GM23248 (cell line): Measurements from ENCODE around the gene MAMDC4. TPM values are rescaled to one million over a fixed set of nuclear protein-coding genes. Genes with fewer than 3 reads are reported as not detected.

Source experiments
- DNase-seq: peaks from one replicate; pipeline ENCODE4 v3.0.0-alpha.2; 2015
- H2AFZ ChIP-seq: fragments of 200-600 bp; sonication (generic); 2 replicates; pipeline ENCODE4 v1.6.1; 2016; ENCODE audit warnings: antibody characterized with exemption
- H3F3A ChIP-seq: fragments of 200-600 bp; sonication (generic); 2 replicates; pipeline ENCODE4 v1.6.1; 2016; ENCODE audit warnings: mild to moderate bottlenecking, antibody characterized with exemption, mixed run types; ENCODE audit not compliant: insufficient read depth
- H3K27ac ChIP-seq: fragments of 200-600 bp; sonication (generic); 2 replicates; pipeline ENCODE4 v1.5.1; 2016; ENCODE audit warnings: mild to moderate bottlenecking
- H3K27me3 ChIP-seq: fragments of 200-600 bp; sonication (generic); replicated peaks from 2 replicates; pipeline ENCODE4 v1.6.1; 2016; ENCODE audit warnings: mild to moderate bottlenecking; ENCODE audit not compliant: insufficient read depth
- H3K36me3 ChIP-seq: fragments of 200-600 bp; sonication (generic); 2 replicates; pipeline ENCODE4 v1.6.1; 2016; ENCODE audit warnings: low read depth, mild to moderate bottlenecking
- H3K4me1 ChIP-seq: fragments of 200-600 bp; sonication (generic); 2 replicates; pipeline ENCODE4 v1.6.1; 2016; ENCODE audit warnings: mild to moderate bottlenecking; ENCODE audit not compliant: insufficient read depth
- H3K4me2 ChIP-seq: fragments of 200-600 bp; sonication (generic); one replicate; pipeline ENCODE4 v1.6.1; 2016; ENCODE audit warnings: mild to moderate bottlenecking; ENCODE audit not compliant: unreplicated experiment
- H3K4me3 ChIP-seq: fragments of 200-600 bp; sonication (generic); 2 replicates; pipeline ENCODE4 v1.5.1; 2016; ENCODE audit warnings: mild to moderate bottlenecking
- H3K79me2 ChIP-seq: fragments of 200-600 bp; sonication (generic); 2 replicates; pipeline ENCODE4 v1.6.1; 2016; ENCODE audit warnings: mild to moderate bottlenecking; ENCODE audit not compliant: insufficient read depth
- H3K9ac ChIP-seq: fragments of 200-600 bp; sonication (generic); 2 replicates; pipeline ENCODE4 v1.6.1; 2016; ENCODE audit warnings: mild to moderate bottlenecking
- H3K9me2 ChIP-seq: fragments of 200-600 bp; sonication (generic); 2 replicates; pipeline ENCODE4 v1.6.1; 2016; ENCODE audit warnings: mixed run types, mild to moderate bottlenecking, moderate library complexity; ENCODE audit not compliant: insufficient read depth
- H3K9me3 ChIP-seq: fragments of 200-600 bp; sonication (generic); one replicate; pipeline ENCODE4 v1.6.1; 2017; ENCODE audit warnings: low read depth
- H4K20me1 ChIP-seq: fragments of 200-600 bp; sonication (generic); 2 replicates; pipeline ENCODE4 v1.6.0; 2016; ENCODE audit not compliant: insufficient read depth
- EZH2 ChIP-seq: fragments of 200-600 bp; sonication (generic); IDR thresholded peaks from 2 replicates; pipeline ENCODE4 v1.6.1; 2018; ENCODE audit warnings: antibody characterized with exemption, mild to moderate bottlenecking; ENCODE audit not compliant: insufficient read depth, poor library complexity, severe bottlenecking
- EZH2phosphoT487 ChIP-seq: fragments of 200-600 bp; sonication (generic); IDR thresholded peaks from 2 replicates; pipeline ENCODE4 v1.6.1; 2018; ENCODE audit warnings: antibody characterized with exemption, moderate library complexity, mild to moderate bottlenecking, low read depth; ENCODE audit not compliant: insufficient read depth
- WGBS, 2 experiments: methylation state at CpG; one replicate each; pipeline ENCODE4 v1.1.6; 2015 to 2017; ENCODE audit warnings: low lambda C conversion rate in 2 of 2, low coverage in 1 of 2; ENCODE audit errors: missing lambda C conversion rate in 2 of 2; 5-methylcytosine and 5-hydroxymethylcytosine counted together
- in situ Hi-C: fragments of 300-500 bp; cut with MboI; formaldehyde crosslinking; loops from 2 replicates; pipeline ENCODE4 v1.15.0; 2020
- polyA plus RNA-seq: library from polyadenylated mRNA; unstranded; fragments of >200 nt; fragmentation: Nextera tagmentation; extraction: Ambion mirVana; gene quantifications from 2 replicates; pipeline ENCODE4 v1.2.1, GENCODE V29; 2016
- total RNA-seq: library from RNA; depleted of rRNA; stranded (reverse); fragments of >200 nt; shearing (Covaris generic); gene quantifications from 2 replicates; pipeline ENCODE4 v1.2.3, GENCODE V29; 2014

The MAMDC4 gene
- total and polyA plus RNA-seq, 2 experiments from 2014 or later, result 0.35 to 2.3 TPM

DNA sequence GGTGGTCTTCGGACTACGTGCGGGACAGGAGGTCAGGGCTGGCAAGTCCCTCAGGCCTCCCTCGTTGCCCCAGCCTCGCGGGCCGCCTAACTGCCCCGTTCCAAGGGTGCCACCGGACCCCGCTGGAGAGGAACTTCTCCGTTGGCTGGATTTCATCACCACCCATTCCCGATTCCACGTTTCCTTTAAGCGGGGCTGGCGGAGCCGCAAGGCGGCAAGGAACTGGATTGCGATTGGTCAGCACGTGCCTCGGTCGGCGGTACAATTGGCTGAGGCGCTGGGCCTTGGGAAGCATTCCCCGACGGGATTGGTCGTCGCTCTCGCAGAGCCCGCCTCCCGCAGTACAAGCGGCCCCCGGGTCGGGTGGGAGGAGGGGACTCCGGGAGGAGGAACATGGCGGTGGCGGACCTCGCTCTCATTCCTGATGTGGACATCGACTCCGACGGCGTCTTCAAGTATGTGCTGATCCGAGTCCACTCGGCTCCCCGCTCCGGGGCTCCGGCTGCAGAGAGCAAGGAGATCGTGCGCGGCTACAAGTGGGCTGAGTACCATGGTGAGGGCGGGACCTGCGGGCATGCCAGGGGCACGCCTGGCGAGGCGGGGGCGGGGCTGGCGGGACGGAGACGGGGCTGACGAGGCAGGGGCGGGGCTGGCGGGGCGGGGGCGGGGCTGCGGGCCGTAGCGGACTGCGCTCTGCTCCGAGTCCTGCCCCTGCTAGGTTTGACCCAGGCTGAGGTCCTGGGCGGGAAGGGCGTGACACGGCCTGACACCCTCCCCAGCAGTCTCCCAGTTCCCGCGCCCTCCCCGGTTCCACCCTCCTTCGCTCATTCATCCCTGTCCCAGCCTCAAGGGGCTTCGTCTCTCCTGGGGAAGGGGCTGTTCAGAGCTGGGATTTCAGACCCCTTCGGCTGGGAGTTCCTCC is 2.8 kb upstream of the MAMDC4 start, which contains the start of gene PHPT1:
PHPT1 (plus strand) TSS at position 372 of the 922 bp plus-strand sequence; CDS start at position 394, 22 bp downstream.
- no peaks in the 10 kb centered on the region for H3K9me3 ChIP-seq
- H3K36me3 ChIP-seq, result no peaks in the 10 kb centered on the region
- TF ChIP-seq EZH2phosphoT487, result no peak
- no peak for TF ChIP-seq EZH2
- in situ Hi-C loops, result no loop called here
- H4K20me1 ChIP-seq, result no peaks in the 10 kb centered on the region
- peak within 1 kb of the TSS; percentile 62; the same call in 1 of the 2 replicates for H2AFZ ChIP-seq
- 1% methylated on average over 33 to 77 of the region's 77 CpGs for WGBS, 2 experiments
- no peaks in the 10 kb centered on the region for H3K9me2 ChIP-seq
- peak within 1 kb of the TSS; percentile 83 for H3K9ac ChIP-seq
- DNase-seq, result peak; percentile 100
- H3K27me3 ChIP-seq, result 0 out of 2 replicates have a peak, but pooled peaks cover 3% of the 10 kb centered on the region
- no peaks in the 10 kb centered on the region for H3F3A ChIP-seq
- peak within 1 kb of the TSS; percentile 89 for H3K4me2 ChIP-seq
- no peaks in the 10 kb centered on the region for H3K4me1 ChIP-seq
- H3K27ac ChIP-seq, result peak within 1 kb of the TSS; percentile 82
- H3K79me2 ChIP-seq, result peaks cover 7% of the 10 kb centered on the region; the same call in 1 of the 2 replicates
- H3K4me3 ChIP-seq, result peak within 1 kb of the TSS; percentile 84

DNA sequence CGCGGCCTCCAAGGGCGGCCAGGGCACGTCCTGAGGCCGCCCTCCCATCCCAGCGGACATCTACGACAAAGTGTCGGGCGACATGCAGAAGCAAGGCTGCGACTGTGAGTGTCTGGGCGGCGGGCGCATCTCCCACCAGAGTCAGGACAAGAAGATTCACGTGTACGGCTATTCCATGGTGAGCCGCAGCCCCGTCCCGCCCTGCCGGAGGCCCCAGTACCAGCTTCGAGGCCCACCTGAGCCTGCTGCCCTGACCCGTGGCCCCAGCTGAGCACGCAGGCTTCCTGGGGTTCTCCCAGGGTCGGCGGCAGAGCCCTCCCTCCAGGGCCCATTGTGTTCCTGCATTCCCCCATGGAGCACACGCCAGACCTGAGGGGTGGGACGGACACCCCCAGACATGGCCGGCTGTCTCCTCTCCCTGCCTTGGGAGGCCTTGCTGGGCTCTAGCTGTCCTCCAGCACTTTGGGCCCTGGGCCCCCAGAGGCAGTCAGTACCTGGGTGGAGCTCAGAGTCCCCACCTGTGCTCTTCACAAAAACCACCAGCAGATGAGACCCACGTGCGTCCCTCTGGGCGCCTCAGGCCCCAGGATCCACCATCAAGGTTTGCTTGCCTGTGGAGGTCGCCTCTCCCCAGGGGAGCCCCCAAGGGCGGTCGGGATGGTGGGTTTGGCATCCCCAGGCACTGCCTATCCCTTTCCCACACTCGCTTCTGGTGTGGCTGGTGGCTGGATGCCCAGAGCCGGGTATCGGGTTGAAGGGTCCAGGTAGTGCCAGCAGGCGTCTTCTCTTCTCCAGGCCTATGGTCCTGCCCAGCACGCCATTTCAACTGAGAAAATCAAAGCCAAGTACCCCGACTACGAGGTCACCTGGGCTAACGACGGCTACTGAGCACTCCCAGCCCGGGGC is 1.9 kb upstream of the MAMDC4 start:
- H3K36me3 ChIP-seq, result no peaks in the 10 kb centered on the region
- peaks cover 7% of the 10 kb centered on the region; the same call in 1 of the 2 replicates for H3K79me2 ChIP-seq
- 43 to 46% methylated on average over 40 to 41 of the region's 43 CpGs for WGBS, 2 experiments
- no peak overlapping the region for H2AFZ ChIP-seq
- H3K27ac ChIP-seq, result peak overlapping the region; percentile 19; the same call in 1 of the 2 replicates
- no peaks in the 10 kb centered on the region for H3K4me1 ChIP-seq
- H3K4me2 ChIP-seq, result peak overlapping the region; percentile 89
- no peaks in the 10 kb centered on the region for H3F3A ChIP-seq
- H3K9ac ChIP-seq, result peak overlapping the region; percentile 83
- H3K9me3 ChIP-seq, result no peaks in the 10 kb centered on the region
- no peak for DNase-seq
- no peaks in the 10 kb centered on the region for H4K20me1 ChIP-seq
- peak overlapping the region; percentile 84 for H3K4me3 ChIP-seq
- 0 out of 2 replicates have a peak, but pooled peaks cover under 1% of the 10 kb centered on the region for H3K27me3 ChIP-seq
- in situ Hi-C loops, result no loop called here
- H3K9me2 ChIP-seq, result no peaks in the 10 kb centered on the region
- TF ChIP-seq EZH2, result no peak
- no peak for TF ChIP-seq EZH2phosphoT487

DNA sequence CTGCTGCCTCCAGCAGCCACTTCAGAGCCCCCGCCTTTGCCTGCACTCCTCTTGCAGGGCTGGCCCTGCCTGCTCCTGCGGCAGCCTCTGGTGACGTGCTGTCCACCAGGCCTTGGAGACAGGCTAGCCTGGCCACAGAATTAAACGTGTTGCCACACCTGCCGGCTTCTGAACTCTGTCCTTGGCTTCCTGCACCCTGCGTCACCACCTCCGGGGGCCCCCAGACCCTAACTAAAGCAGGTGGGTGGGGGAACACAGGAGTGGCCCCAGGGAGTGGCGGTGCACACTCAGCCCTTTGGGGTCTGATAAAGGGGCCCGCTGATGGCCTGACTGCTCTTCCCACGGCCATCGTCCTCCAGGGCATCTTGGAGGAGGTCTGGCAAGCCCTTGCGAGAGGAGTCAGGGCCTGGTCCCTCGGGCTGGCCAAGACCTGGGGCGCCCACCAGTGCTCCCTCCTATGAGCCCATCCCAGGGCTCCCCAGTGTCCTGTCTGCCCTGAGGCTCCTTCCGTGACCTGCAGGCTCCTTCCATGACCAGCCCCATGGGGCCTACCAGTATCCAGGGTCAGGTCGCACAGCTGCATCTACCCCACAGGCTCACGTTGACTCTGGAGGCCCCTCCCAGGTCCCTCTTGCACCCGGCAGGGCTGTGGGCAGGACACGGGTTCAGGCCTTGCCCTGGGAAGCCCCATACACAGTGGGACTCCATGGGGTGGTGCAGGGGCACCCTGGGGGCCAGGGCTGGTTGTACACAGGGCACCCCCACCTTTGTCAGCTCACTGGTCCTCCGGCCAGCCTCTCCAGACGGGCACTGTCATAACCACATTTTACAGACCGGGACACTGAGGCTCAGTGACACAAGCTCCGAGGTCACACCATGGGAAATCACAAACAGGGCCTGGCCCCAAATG is 1.0 kb upstream of the MAMDC4 start:
- WGBS, 2 experiments, result 76 to 79% methylated on average over 23 of the region's 23 CpGs
- Histone ChIP-seq H4K20me1 (no peaks in the 10 kb centered on the region), H3K4me3 (no peak overlapping the region)

More for the DNA sequence above, 1.0 kb upstream of the MAMDC4 start:
- no peaks in the 10 kb centered on the region for H3K27me3 ChIP-seq
- H3K27ac ChIP-seq, result no peak overlapping the region
- no peak for DNase-seq
- no peaks in the 10 kb centered on the region for H3K36me3 ChIP-seq
- H2AFZ ChIP-seq, result no peak overlapping the region
- H3F3A ChIP-seq, result no peaks in the 10 kb centered on the region
- no peaks in the 10 kb centered on the region for H3K9me2 ChIP-seq
- no peaks in the 10 kb centered on the region for H3K4me1 ChIP-seq
- H3K79me2 ChIP-seq, result peaks cover 7% of the 10 kb centered on the region; the same call in 1 of the 2 replicates
- H3K9me3 ChIP-seq, result no peaks in the 10 kb centered on the region
- no peak for TF ChIP-seq EZH2phosphoT487
- no peak for TF ChIP-seq EZH2
- H3K4me2 ChIP-seq, result peak overlapping the region; percentile 89
- no peak overlapping the region; the same call in 1 of the 2 replicates for H3K9ac ChIP-seq
- in situ Hi-C loops, result no loop called here
